ENCODE measurements around the gene FAM131C. TPM values are rescaled to one million over a fixed set of nuclear protein-coding genes. Genes with fewer than 3 reads are reported as not detected.

Gene FAM131C
- total RNA-seq, 1 experiment from 2014 or later: 0.41 TPM

DNA sequence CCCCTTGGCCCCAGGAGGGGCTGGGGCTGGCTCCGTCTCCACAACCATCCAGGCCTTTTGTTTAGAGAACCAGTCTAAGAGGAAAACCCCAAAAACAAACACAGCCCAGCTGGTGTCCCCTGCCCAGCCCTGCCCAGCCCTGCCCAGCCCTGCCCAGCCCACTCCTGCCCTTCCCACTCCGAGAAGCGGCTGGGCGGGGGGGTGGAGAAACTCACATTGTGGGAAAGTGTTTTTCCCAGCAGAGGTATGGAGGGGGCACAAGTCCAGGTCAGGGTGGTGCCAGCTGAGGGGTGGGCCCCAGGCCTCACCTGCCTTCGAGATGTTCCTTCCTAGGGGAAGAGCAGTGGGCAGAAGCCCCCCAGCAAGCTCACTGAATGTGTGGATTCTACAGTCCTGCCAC, 10.0 kb upstream of the FAM131C start:
- no peaks in the 10 kb centered on the region for H3K27me3 Mint-ChIP-seq (ENCODE audit: insufficient read depth, unreplicated experiment)
- POLR2A ChIA-PET: no interaction called here
- DNase-seq: no peak
- H3K9me3 Mint-ChIP-seq (ENCODE audit: unreplicated experiment): no peaks in the 10 kb centered on the region
- Histone ChIP-seq H3K36me3 (ENCODE audit: control insufficient read depth, insufficient read depth, low read length) (no peaks in the 10 kb centered on the region), H3K9me3 (no peaks in the 10 kb centered on the region), H3K4me3 (ENCODE audit: low read depth, low read length) (no peak overlapping the region), H3K27me3 (replicated peaks; ENCODE audit: control insufficient read depth, insufficient read depth, low read length) (no peaks in the 10 kb centered on the region), H3K4me1 (peaks cover 5% of the 10 kb centered on the region; the same call in 1 of the 2 replicates)
- H3K4me1 Mint-ChIP-seq (ENCODE audit: low read depth, unreplicated experiment): no peaks in the 10 kb centered on the region
- TF ChIP-seq, protein P1, sequence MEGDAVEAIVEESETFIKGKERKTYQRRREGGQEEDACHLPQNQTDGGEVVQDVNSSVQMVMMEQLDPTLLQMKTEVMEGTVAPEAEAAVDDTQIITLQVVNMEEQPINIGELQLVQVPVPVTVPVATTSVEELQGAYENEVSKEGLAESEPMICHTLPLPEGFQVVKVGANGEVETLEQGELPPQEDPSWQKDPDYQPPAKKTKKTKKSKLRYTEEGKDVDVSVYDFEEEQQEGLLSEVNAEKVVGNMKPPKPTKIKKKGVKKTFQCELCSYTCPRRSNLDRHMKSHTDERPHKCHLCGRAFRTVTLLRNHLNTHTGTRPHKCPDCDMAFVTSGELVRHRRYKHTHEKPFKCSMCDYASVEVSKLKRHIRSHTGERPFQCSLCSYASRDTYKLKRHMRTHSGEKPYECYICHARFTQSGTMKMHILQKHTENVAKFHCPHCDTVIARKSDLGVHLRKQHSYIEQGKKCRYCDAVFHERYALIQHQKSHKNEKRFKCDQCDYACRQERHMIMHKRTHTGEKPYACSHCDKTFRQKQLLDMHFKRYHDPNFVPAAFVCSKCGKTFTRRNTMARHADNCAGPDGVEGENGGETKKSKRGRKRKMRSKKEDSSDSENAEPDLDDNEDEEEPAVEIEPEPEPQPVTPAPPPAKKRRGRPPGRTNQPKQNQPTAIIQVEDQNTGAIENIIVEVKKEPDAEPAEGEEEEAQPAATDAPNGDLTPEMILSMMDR (IDR thresholded peaks at IDR 0.05; ENCODE audit: insufficient read depth in 1 of 2, low read depth in 1 of 2, low read length in 1 of 2, severe bottlenecking in 1 of 2, unreplicated experiment in 1 of 2): no peak
- no peak overlapping the region for H3K27ac Mint-ChIP-seq (ENCODE audit: unreplicated experiment)
- no peaks in the 10 kb centered on the region for H3K36me3 Mint-ChIP-seq (ENCODE audit: insufficient read depth, unreplicated experiment)
- no TSS peak for BruUV-seq (replicated peaks)
- intact Hi-C loops (cut with micrococcal nuclease; ENCODE audit: unreplicated experiment): loop anchor here (2.0 to 5.0 kb wide), 2 partner anchors 29 to 54 kb away; no protein-coding TSS in a partner anchor
- no peak overlapping the region for H3K4me3 Mint-ChIP-seq (ENCODE audit: unreplicated experiment)
- CTCF ChIA-PET: interaction anchor here (1.2 to 2.8 kb wide), 6 partner anchors 10 to 105 kb away, joined by 3 to 11 read pairs (median 8); partner anchors contain the start of genes EPHA2 and FAM131C

DNA sequence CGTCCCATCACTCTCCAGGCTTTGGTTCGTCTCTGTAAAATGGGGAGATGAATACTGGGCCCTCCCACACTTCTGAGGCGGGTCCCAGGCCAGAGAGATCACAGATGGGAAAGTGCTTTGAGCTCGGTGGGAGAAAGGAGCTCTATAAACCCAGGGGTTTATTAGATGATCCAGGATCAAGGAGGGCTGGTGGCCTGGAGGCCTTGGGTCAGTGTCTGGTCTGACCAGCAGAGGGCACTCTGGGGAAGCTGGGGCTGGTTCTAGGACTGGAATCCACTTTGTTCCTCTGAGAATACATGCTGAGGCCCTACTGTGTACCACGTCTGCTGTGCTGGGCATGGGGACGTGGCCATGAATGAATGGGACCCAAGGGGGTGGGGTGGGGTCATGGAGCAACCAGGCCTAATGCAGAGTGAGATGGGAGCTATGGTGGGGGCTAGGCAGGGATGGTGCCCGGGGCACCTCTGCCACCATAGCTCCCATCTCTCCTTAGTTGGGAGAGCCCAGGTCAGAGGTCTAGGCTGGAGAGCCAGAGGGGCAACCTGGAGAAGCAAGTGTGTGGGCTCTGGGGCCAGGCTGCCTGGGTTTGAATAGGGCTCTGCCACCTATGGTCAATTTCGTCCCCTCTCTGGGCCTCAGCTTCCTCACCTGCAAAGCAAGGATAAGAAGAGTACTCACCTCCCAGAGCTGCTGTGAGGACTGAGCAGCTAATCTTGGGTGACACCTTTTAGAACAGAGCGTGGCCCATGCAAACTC, 9.0 kb upstream of the FAM131C start:
- H3K36me3 ChIP-seq (ENCODE audit: control insufficient read depth, insufficient read depth, low read length): no peaks in the 10 kb centered on the region
- Mint-ChIP-seq H3K27ac (ENCODE audit: unreplicated experiment) (peak overlapping the region; percentile 63), H3K4me3 (ENCODE audit: unreplicated experiment) (no peak overlapping the region), H3K9me3 (ENCODE audit: unreplicated experiment) (no peaks in the 10 kb centered on the region), H3K27me3 (ENCODE audit: insufficient read depth, unreplicated experiment) (no peaks in the 10 kb centered on the region), H3K4me1 (ENCODE audit: low read depth, unreplicated experiment) (no peaks in the 10 kb centered on the region), H3K36me3 (ENCODE audit: insufficient read depth, unreplicated experiment) (no peaks in the 10 kb centered on the region)
- BruUV-seq (replicated peaks): no TSS peak
- POLR2A ChIA-PET: no interaction called here
- H3K27me3 ChIP-seq (replicated peaks; ENCODE audit: control insufficient read depth, insufficient read depth, low read length): no peaks in the 10 kb centered on the region
- H3K4me1 ChIP-seq: peaks cover 5% of the 10 kb centered on the region; the same call in 1 of the 2 replicates
- no peak overlapping the region for H3K4me3 ChIP-seq (ENCODE audit: low read depth, low read length)
- CTCF ChIA-PET: interaction anchor here (0.5 to 2.8 kb wide), 16 partner anchors 9 to 283 kb away, joined by 3 to 11 read pairs (median 6); partner anchors contain the start of genes EPHA2 and FAM131C
- peak; percentile 64 to 79 for DNase-seq
- intact Hi-C loops (cut with micrococcal nuclease; ENCODE audit: unreplicated experiment): loop anchor here (2.0 to 5.0 kb wide), 2 partner anchors 30 to 55 kb away; no protein-coding TSS in a partner anchor
- TF ChIP-seq, protein P1 (IDR thresholded peaks at IDR 0.05; ENCODE audit: insufficient read depth in 1 of 2, low read depth in 1 of 2, low read length in 1 of 2, severe bottlenecking in 1 of 2, unreplicated experiment in 1 of 2): peak; percentile 83 to 89
- no peaks in the 10 kb centered on the region for H3K9me3 ChIP-seq

DNA sequence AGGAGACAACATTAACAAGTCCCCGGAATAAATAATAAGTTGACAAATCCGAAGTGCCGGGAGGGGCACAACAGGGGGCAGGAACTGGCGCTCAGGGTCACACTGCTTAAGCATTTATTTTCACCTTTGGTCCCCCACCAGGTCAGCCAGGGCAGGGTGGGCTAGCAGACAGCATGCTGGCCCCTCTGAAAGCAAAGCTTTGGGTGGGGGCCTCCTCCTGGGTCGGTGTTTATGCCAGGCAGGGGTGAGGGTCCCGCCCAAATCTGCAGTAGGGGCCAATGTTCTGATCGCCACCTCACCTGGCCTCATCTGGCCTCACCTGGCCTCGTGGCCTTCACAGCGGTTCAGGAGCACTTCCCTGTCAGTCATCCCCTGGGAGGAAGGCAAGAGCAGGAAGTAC, 8.2 kb upstream of the FAM131C start:
- Mint-ChIP-seq H3K27me3 (ENCODE audit: insufficient read depth, unreplicated experiment) (no peaks in the 10 kb centered on the region), H3K4me1 (ENCODE audit: low read depth, unreplicated experiment) (no peaks in the 10 kb centered on the region), H3K27ac (ENCODE audit: unreplicated experiment) (no peak overlapping the region), H3K36me3 (ENCODE audit: insufficient read depth, unreplicated experiment) (no peaks in the 10 kb centered on the region), H3K4me3 (ENCODE audit: unreplicated experiment) (no peak overlapping the region), H3K9me3 (ENCODE audit: unreplicated experiment) (no peaks in the 10 kb centered on the region)
- no peak overlapping the region for H3K4me3 ChIP-seq (ENCODE audit: low read depth, low read length)
- CTCF ChIA-PET: interaction anchor here (0.6 to 2.8 kb wide), 8 partner anchors 8 to 201 kb away, joined by 3 to 11 read pairs (median 6); partner anchors contain the start of genes EPHA2 and FAM131C
- intact Hi-C loops (cut with micrococcal nuclease; ENCODE audit: unreplicated experiment): loop anchor here (2.0 to 5.0 kb wide), 2 partner anchors 31 to 56 kb away; no protein-coding TSS in a partner anchor
- TF ChIP-seq, protein P1 (IDR thresholded peaks at IDR 0.05; ENCODE audit: insufficient read depth in 1 of 2, low read depth in 1 of 2, low read length in 1 of 2, severe bottlenecking in 1 of 2, unreplicated experiment in 1 of 2): no peak
- no TSS peak for BruUV-seq (replicated peaks)
- DNase-seq: no peak
- H3K27me3 ChIP-seq (replicated peaks; ENCODE audit: control insufficient read depth, insufficient read depth, low read length): no peaks in the 10 kb centered on the region
- H3K9me3 ChIP-seq: no peaks in the 10 kb centered on the region
- POLR2A ChIA-PET: no interaction called here
- H3K4me1 ChIP-seq: peaks cover 5% of the 10 kb centered on the region; the same call in 1 of the 2 replicates
- no peaks in the 10 kb centered on the region for H3K36me3 ChIP-seq (ENCODE audit: control insufficient read depth, insufficient read depth, low read length)

Data from Caco-2 (cell line).